Suprapubic skin (tissue), 3 donors: Measurements from ENCODE around the gene INSL6.

Experiments
- POLR2AphosphoS5 ChIP-seq, 3 donors: sonication (generic); formaldehyde crosslinking; IDR thresholded peaks; one replicate each; pipeline ENCODE4 v1.6.1; 2017; ENCODE audit warnings: antibody characterized with exemption in 3 of 3
- TF ChIP-seq, protein P1 (sequence below), 2 donors: fragments of 200-600 bp in 1 of 2; fragments of 450-650 bp in 1 of 2; sonication (generic) in 1 of 2; IDR thresholded peaks; one replicate each; pipeline ENCODE4 v1.5.1; 2016 to 2019; ENCODE audit warnings: antibody characterized with exemption in 2 of 2, mild to moderate bottlenecking in 1 of 2, moderate library complexity in 1 of 2

GRCh38 chr9:5231212-5231611 is 45.8 kb upstream of the INSL6 start, which contains the start of gene INSL4:
- TF ChIP-seq, protein P1, sequence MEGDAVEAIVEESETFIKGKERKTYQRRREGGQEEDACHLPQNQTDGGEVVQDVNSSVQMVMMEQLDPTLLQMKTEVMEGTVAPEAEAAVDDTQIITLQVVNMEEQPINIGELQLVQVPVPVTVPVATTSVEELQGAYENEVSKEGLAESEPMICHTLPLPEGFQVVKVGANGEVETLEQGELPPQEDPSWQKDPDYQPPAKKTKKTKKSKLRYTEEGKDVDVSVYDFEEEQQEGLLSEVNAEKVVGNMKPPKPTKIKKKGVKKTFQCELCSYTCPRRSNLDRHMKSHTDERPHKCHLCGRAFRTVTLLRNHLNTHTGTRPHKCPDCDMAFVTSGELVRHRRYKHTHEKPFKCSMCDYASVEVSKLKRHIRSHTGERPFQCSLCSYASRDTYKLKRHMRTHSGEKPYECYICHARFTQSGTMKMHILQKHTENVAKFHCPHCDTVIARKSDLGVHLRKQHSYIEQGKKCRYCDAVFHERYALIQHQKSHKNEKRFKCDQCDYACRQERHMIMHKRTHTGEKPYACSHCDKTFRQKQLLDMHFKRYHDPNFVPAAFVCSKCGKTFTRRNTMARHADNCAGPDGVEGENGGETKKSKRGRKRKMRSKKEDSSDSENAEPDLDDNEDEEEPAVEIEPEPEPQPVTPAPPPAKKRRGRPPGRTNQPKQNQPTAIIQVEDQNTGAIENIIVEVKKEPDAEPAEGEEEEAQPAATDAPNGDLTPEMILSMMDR (IDR thresholded peaks at IDR 0.05): no peak
- no peak for TF ChIP-seq POLR2AphosphoS5 (IDR thresholded peaks at IDR 0.05)
